ENCODE results near the gene CBFA2T3.

CBFA2T3 gene

DNA sequence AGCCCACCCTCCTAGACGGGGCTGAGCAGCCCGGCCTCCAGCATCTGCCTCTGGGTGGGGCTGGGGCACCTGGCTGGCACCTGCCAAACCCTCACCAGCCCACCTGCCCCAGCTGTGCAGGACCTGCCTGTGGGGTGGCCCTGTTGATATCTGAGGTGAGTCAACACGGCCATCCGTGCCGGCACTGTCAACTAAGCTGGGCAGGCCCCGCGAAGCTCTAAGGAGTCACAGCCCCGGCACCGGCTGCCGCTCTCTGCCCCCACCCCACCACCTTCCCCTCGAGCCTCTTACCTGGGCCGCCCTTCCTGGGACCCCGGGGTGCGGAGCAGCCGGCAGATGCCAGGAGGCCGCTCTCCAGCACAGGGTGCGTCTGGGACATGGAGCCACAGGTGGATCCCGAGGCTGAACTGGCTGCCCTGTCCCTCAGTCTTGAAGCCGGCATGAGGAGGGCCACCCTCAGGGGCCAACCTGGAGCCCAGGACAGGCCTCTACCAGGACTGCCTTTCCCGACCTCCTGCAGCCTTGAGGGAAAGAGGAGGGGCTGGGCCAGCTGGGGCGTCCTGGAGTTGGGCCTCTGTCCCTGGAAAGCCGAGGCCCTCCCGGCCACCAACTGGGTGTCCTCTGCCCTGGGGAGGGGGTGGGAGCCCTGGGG is 515 bp downstream of the CBFA2T3 start:
- DNase-seq (ENCODE audit: low read depth in 2 of 2) = no peak

- no peak for DNase-seq (ENCODE audit: low read depth in 2 of 2)
Measured at GRCh38 chr16:88975511-88976061, 1.4 kb downstream of the CBFA2T3 start.

- DNase-seq (ENCODE audit: low read depth in 2 of 2) = no peak
Measured at GRCh38 chr16:88974916-88975215, 2.1 kb downstream of the CBFA2T3 start.

DNA sequence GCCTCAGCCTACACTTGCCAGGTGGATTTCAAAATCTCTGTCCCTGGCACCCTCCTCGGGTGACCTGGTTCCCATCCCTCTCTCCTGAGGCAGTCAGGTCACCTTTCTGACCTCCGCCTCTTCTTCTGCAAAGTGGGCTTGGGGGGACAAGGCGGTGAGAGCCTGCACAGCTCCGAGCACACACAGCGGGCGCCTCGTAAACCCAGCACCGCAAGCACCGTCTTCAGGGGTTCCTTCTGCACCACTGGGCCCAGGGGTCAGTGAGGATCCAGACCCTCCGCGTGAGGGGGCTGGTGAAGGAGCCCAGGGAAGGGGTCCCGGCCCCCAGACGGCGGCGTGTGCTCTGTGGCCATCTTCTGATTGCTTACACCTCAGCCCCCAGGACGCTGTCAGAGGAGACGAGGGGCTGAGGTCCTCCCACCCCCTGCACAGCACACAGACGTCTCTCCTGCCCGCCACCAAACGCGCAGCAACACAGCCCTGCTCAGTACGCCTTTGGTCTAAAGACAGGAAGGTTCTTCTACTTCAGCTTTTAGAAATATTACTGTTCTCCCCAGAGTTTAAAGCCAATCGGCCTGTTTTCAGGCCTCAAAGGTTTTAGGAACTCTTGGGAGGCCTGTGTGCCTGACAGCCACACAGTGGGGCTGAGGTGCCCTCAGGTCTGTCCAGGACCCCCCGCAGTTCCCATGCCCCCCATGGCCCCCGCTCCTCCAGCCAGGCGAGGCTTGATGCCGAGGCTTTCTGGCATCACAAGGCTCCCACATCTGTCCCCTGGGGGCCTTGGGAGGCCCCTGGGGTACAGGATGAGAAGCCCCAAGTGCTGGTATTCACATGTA is 2.7 kb downstream of the CBFA2T3 start:
- DNase-seq (ENCODE audit: low read depth in 2 of 2) = no peak

DNA sequence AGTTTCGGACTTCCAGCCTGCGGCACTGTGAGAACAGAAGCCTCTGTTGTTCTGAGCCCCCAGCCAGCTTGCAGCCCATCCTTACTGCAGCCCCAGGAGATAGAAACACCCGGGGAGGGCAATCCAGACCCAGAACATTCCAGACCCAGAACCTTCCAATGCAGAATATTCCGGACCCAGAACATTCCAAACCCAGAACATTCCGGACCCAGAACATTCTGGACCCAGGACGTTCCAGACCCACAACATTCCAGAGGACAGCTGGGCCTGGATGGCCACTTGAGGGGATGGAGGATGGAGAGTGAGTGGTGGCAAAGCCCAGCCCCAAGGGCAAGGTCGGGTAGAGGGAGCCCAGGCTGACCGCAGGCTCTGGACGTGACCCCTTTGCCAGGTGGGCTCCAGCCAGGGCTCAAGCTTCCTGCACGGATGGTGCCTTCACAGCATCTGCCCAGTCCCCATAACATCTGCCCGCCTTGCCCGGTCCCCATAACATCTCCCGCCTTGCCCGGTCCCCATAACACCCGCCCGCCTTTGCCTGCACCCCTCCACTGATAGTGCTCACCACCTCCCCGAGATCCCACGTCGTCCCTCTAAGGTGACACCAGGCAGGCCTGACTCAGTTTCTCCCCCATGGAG is 3.5 kb downstream of the CBFA2T3 start:
- DNase-seq (ENCODE audit: low read depth in 2 of 2) = no peak

GRCh38 chr16:88973007-88973410 is 4.0 kb downstream of the CBFA2T3 start:
- DNase-seq (ENCODE audit: low read depth in 2 of 2) = no peak

GRCh38 chr16:88972349-88972748 is 4.7 kb downstream of the CBFA2T3 start:
- DNase-seq (ENCODE audit: low read depth in 2 of 2) = no peak

DNA sequence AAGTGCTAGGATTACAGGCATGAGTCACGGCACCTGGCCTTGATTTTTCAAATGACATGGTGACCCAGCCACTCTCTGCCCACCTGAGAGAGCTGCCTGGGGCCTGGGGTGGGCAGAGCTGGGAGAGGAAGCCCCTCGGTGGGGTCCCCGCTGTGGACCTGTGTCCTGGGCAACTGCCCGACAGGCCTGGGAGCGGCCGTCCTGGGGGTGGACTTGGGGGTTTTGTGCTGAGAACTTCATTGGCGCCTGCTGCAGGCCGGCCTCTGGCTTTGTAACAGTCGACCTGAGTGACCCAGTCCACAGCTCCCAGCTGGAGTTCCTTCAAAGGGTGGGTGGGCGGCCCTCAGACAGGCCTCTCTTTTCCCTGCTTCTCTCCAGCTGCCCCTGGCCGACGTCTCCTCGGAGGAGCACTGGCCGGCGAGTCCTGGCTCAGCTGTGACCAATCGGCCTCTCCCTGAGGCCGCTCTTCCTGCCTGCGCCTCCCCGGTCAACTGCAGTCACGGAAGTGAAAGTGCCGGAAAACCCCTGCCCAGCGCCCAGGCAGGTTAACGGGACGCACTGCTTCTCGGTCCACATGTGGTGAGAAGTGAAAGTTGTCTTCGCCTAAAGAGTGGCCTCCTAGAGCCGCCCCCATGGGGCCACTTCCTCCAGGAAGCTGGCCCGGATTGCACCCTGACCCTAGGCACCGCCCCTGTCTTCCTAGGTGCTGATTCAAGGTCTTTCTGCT is 5.5 kb downstream of the CBFA2T3 start:
- DNase-seq (ENCODE audit: low read depth in 2 of 2) = peak in 1 of 2 donors; percentile 20

DNA sequence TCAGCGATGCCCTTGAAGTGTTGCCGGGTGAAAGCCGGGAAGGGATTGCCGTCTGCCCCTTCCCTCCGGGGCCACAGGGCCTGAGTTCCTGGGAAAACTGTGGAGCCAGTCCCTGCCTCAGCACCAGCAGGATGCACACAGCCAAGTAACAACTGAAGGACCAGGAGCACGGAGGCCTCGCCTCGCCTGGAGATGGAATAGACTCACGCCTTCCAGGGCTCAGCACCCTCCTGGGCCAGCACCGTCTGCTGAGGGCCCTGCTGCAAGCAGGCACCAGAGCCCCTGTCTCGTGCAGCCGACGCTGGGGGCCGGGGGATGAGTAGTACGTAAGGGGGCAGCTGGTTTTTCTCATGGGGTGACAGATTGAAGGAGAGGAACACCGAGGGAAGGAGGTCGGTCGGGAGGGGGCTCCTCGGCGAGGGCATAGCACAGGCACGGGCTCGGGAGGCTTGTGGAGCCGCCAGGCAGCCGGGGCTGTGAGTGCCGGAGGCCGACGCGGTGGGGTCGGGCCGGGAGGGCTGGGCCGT is 6.4 kb downstream of the CBFA2T3 start:
- DNase-seq (ENCODE audit: low read depth in 2 of 2) = no peak

DNA sequence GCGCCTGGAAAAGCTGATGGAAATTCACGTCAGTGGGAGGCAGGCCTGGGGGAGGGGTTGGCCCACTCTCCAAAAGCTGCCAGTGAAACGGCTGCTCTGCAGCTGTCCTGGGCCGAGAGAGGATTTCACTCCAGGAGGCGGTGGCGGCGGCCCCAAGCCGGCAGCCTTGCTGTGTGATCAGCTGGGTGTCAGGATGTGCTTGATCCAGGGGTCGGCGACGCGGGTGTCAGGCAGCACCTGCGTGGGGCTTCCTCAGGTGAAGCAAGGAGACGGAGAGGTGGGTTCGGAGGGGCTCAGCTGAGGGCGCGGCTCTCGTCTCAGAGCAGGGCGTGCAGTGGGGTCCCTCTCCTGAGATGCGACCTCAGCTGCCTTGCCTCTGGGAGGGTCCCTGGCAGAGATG is 7.0 kb downstream of the CBFA2T3 start:
- DNase-seq (ENCODE audit: low read depth in 2 of 2) = no peak

DNA sequence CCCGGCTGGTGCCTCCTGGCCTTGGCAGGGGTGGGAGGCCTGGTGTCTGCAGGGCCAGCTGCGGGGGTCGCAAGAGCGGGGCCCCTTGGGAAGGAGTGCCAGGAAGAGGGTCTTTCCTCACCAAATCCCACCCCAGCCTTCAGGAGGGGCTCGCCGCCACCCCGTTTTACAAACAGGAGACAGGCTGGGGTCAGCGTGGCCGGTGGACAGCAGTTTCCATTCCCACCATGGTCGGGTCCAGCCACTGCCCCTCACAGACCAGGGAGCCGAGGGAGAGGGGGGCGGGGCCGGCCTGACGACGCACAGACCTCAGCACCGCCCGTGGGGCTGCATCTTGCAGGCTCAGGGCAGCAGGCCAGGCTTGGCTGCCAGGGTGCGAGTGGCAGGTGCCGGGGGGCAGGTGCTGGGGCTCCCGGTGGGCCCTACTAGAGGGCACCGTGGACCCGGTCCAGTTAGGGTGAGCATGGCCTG is 7.6 kb downstream of the CBFA2T3 start:
- DNase-seq (ENCODE audit: low read depth in 2 of 2) = no peak

- no peak for DNase-seq (ENCODE audit: low read depth in 2 of 2)
Measured at GRCh38 chr16:88968589-88969280, 8.3 kb downstream of the CBFA2T3 start.

GRCh38 chr16:88967830-88968588 is 9.0 kb downstream of the CBFA2T3 start:
- no peak for DNase-seq (ENCODE audit: low read depth in 2 of 2)

GRCh38 chr16:88966986-88967829 is 9.8 kb downstream of the CBFA2T3 start:
- no peak for DNase-seq (ENCODE audit: low read depth in 2 of 2)

GRCh38 chr16:88965826-88966480 is 11.1 kb downstream of the CBFA2T3 start:
- no peak for DNase-seq (ENCODE audit: low read depth in 2 of 2)

DNA sequence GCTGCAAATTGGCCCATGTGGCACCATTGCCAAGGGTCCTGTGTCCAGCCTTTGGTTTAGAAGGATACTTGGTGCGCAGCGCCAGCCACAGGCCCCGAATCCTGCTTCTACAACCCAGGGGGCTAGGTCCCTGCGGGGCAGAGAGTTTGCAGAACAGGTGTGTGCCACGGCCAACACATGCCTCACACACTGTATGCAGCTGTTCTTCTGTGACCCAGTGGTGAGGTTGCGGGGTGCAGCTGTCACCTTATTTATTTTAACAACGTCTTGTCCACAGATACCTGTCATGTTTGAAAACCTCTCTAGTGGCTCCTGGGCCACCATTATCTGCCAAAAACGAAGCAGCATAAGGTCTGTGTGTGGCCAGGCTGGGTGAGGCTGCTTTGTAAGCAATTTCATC is 11.6 kb downstream of the CBFA2T3 start:
- no peak for DNase-seq (ENCODE audit: low read depth in 2 of 2)

DNA sequence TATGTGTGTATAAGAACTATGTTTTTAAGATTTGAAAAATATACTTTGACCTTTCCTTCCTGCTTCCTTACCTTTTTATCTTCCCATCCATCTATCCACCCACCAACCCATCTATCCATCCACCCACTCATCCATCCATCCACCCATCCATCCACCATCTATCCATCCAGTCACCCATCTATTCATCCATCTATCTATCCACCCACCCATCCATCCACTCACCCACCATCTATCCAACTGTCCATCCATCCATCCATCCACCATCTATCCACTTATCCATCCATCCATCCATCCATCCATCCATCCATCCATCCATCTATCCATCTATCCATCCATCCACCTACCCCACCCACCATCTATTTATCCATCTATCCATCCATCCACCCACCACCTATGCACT is 12.4 kb downstream of the CBFA2T3 start:
- DNase-seq (ENCODE audit: low read depth in 2 of 2) = no peak

DNA sequence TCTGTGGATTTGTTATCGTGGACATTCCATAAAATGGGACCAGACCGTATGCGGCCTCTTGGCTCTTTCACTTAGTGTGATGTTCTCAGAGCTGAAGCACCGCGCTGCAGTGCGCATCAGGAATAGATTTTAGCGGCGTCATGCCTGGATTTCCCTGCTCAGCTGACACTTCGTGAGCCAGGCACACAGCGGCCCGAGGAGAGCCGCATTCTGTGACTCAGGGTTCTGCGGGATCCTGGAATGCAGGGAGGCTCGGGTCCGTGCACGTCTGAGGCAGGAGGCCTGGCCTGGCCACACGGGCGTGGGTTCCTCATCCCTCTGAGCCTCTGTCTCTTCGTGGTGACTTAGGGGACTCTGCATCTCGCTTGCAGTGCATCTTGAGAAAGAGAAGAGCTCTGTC is 13.4 kb downstream of the CBFA2T3 start:
- no peak for DNase-seq (ENCODE audit: low read depth in 2 of 2)
